MCF 10A (cell line): ENCODE results near the gene MAP2K5. TPM values are rescaled to one million over a fixed set of nuclear protein-coding genes. Genes with fewer than 3 reads are reported as not detected.
"Not testable (repeated sequence)": the region's sequence is repeated elsewhere in the genome, so short reads cannot be mapped to it uniquely, and the experiment has no call there.

Experiments
- BruUV-seq: library from RNA; stranded (reverse); fragments of 400-500 nt; replicated peaks from 2 replicates; lab custom pipeline; 2021; lab: Mats Ljungman, UMichigan
- CTCF ChIA-PET: fragments of 300-600 bp; sonication (Branson Sonifier 250); formaldehyde crosslinking; extraction: SDS; loops from one replicate; lab custom pipeline; 2021; ENCODE audit warnings: antibody characterized with exemption, inconsistent platforms; lab: Yijun Ruan, JAX
- POLR2A ChIA-PET: fragments of 300-600, 350-650 bp; sonication (Branson Sonifier 250); formaldehyde crosslinking; extraction: SDS; loops from one replicate; lab custom pipeline; 2020; ENCODE audit warnings: antibody characterized with exemption, inconsistent platforms; lab: Yijun Ruan, JAX
- DNase-seq: peaks from one replicate; pipeline ENCODE4 v3.0.0-alpha.2; 2018; ENCODE audit not compliant: unreplicated experiment
- H3K27ac Mint-ChIP-seq: one replicate; pipeline ENCODE4 v1.8.0; 2022; ENCODE audit warnings: mild to moderate bottlenecking, low read depth, mixed read lengths; ENCODE audit not compliant: unreplicated experiment
- H3K27me3 Mint-ChIP-seq: one replicate; pipeline ENCODE4 v1.8.0; 2022; ENCODE audit warnings: mixed read lengths; ENCODE audit not compliant: insufficient read depth, unreplicated experiment
- H3K36me3 Mint-ChIP-seq: one replicate; pipeline ENCODE4 v1.8.0; 2022; ENCODE audit warnings: mild to moderate bottlenecking, moderate library complexity, mixed read lengths; ENCODE audit not compliant: insufficient read depth, unreplicated experiment
- H3K4me1 Mint-ChIP-seq: one replicate; pipeline ENCODE4 v1.8.0; 2022; ENCODE audit warnings: mixed read lengths; ENCODE audit not compliant: insufficient read depth, unreplicated experiment
- H3K4me3 Mint-ChIP-seq: one replicate; pipeline ENCODE4 v1.8.0; 2022; ENCODE audit warnings: mild to moderate bottlenecking, moderate library complexity, mixed read lengths; ENCODE audit not compliant: unreplicated experiment
- H3K9me3 Mint-ChIP-seq: one replicate; pipeline ENCODE4 v1.8.0; 2022; ENCODE audit warnings: mixed read lengths; ENCODE audit not compliant: unreplicated experiment
- intact Hi-C: fragments of 100-400 bp; cut with micrococcal nuclease; formaldehyde crosslinking; loops from 2 replicates; pipeline ENCODE4 v1.14.1; 2022
- total RNA-seq: library from RNA; stranded (reverse); gene quantifications from 2 replicates; pipeline ENCODE4 v1.2.3, GENCODE V29; 2022
- TF ChIP-seq, protein P1 (sequence below): fragments of 200-600 bp; IDR thresholded peaks from one replicate; pipeline ENCODE4 v1.8.0; 2022; ENCODE audit warnings: antibody characterized with exemption, mild to moderate bottlenecking; ENCODE audit not compliant: unreplicated experiment

MAP2K5 gene
- total RNA-seq, 1 experiment from 2014 or later: 24.4 TPM

DNA sequence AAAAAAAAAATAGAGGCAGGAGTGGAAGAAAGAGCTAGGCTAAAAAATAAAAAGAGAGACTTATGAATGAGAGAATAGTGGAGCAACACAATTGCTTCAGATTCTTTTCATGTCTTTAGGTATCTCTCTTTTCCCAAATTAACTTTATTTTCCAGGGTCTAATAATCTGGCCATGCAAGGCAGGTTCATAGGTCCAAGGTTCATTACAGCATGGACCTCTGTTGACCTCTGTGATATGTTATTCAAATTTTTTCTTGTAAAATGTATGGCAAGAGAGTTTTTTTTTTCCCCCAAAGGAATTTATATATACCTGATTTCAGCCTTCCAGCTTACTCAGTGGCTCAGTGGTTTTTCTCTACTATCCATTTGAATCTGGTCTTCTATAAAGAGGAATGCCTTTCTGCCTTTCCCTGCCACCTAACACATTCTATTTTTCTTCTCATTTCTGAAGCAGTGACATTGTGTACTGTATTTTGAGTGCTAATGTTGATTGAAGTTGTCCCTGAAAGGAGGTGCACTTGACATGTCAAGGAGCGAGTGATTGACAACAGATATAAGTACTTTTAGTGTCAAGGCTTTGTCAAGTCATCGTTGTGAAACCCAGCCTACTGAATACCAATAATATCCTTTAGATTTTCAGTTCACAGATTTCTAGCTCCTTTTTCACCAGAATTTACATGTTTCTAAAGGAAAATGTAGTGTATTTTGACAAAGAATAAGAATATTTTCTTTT, 118.5 kb downstream of the MAP2K5 start:
- H3K27me3 Mint-ChIP-seq: no peaks in the 10 kb centered on the region
- peaks cover 14% of the 10 kb centered on the region for H3K36me3 Mint-ChIP-seq
- H3K4me3 Mint-ChIP-seq: no peak overlapping the region
- POLR2A ChIA-PET: interaction anchor here (0.6 kb wide), 1 partner anchor 110 kb away, joined by 3 read pairs; no protein-coding TSS in a partner anchor
- intact Hi-C loops: no loop called here
- TF ChIP-seq, protein P1, sequence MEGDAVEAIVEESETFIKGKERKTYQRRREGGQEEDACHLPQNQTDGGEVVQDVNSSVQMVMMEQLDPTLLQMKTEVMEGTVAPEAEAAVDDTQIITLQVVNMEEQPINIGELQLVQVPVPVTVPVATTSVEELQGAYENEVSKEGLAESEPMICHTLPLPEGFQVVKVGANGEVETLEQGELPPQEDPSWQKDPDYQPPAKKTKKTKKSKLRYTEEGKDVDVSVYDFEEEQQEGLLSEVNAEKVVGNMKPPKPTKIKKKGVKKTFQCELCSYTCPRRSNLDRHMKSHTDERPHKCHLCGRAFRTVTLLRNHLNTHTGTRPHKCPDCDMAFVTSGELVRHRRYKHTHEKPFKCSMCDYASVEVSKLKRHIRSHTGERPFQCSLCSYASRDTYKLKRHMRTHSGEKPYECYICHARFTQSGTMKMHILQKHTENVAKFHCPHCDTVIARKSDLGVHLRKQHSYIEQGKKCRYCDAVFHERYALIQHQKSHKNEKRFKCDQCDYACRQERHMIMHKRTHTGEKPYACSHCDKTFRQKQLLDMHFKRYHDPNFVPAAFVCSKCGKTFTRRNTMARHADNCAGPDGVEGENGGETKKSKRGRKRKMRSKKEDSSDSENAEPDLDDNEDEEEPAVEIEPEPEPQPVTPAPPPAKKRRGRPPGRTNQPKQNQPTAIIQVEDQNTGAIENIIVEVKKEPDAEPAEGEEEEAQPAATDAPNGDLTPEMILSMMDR: no peak
- no peaks in the 10 kb centered on the region for H3K9me3 Mint-ChIP-seq
- CTCF ChIA-PET: interaction anchor here (0.6 kb wide), 1 partner anchor 25 kb away, joined by 3 read pairs; no protein-coding TSS in a partner anchor
- H3K27ac Mint-ChIP-seq: no peak overlapping the region
- BruUV-seq: no TSS peak
- DNase-seq: no peak
- no peaks in the 10 kb centered on the region for H3K4me1 Mint-ChIP-seq

DNA sequence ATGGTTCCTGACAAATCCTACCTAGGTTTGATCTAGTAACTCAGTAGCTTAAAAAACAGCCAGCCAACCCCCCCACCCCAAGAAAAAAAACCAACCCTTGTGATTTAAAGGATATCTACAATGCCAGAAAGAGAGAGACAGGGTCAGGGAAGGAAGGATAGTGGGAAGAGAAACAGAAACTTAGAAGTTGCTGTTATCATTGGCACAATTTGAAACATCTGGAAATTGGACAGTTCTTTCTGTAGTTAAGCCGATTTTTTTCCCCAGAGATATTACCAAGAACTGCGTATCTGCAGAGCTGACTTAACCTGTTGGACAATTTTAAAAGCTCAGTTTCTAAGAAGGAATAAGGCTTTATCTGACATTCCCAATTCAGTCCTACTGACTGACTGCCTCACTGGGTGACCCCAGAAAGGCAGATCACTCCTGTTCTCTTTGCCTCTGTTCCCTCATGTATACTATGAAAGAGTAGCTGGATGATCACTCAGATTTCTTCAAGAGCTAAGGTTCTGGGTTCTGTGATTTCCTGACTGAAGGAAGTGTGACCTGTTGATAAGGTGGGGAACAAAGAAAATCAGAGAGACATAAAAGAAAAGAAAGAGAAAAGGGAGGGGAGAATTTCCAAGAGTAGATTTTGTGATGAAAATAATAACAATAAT, 128.3 kb downstream of the MAP2K5 start:
- no TSS peak for BruUV-seq
- Mint-ChIP-seq H3K9me3 (no peaks in the 10 kb centered on the region), H3K4me1 (no peaks in the 10 kb centered on the region), H3K4me3 (no peak overlapping the region), H3K27ac (no peak overlapping the region), H3K27me3 (no peaks in the 10 kb centered on the region), H3K36me3 (peaks cover 6% of the 10 kb centered on the region)
- TF ChIP-seq, protein P1: no peak
- DNase-seq: no peak
- intact Hi-C loops: no loop called here
- ChIA-PET POLR2A (interaction anchor here (0.7 kb wide), 1 partner anchor 52 kb away, joined by 3 read pairs; no protein-coding TSS in a partner anchor), CTCF (interaction anchor here (1.0 kb wide), 1 partner anchor 213 kb away, joined by 3 read pairs; no protein-coding TSS in a partner anchor)

DNA sequence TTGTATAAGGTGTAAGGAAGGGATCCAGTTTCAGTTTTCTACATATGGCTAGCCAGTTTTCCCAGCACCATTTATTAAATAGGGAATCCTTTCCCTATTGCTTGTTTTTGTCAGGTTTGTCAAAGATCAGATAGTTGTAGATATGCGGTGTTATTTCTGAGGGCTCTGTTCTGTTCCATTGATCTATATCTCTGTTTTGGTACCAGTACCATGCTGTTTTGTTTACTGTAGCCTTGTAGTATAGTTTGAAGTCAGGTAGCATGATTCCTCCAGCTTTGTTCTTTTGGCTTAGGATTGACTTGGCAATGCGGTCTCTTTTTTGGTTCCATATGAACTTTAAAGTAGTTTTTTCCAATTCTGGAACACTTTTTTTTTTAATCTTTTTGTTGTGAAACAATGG, 130.3 kb downstream of the MAP2K5 start:
- BruUV-seq, H3K9me3 Mint-ChIP-seq: not testable (repeated sequence)

DNA sequence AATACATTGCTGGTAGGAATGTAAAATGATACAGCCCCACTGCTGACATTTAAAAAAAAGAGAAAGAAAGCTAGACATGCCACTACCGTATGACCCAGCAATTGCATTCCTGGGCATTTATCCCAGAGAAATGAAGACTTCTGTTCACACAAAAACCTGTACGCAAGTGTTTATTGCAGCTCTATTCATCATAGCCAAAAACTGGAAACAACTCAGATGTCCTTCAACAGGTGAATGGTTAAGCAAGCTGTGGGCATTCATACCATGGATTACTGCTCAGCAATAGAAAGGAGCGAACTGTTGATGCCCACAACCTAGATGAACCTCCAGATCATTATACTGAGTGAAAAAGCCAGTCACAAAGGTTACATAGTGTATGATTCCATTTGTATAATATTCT, 132.5 kb downstream of the MAP2K5 start:
- Mint-ChIP-seq H3K36me3 (peaks cover 6% of the 10 kb centered on the region), H3K4me1 (no peaks in the 10 kb centered on the region), H3K27me3 (no peaks in the 10 kb centered on the region), H3K4me3 (no peak overlapping the region), H3K27ac (no peak overlapping the region), H3K9me3 (no peaks in the 10 kb centered on the region)
- CTCF ChIA-PET: no interaction called here
- POLR2A ChIA-PET: no interaction called here
- DNase-seq: no peak
- TF ChIP-seq, protein P1: no peak
- intact Hi-C loops: no loop called here
- BruUV-seq: no TSS peak

More for the DNA sequence above, 130.3 kb downstream of the MAP2K5 start:
- H3K4me3 Mint-ChIP-seq, H3K27ac Mint-ChIP-seq, CTCF ChIA-PET, intact Hi-C loops, H3K36me3 Mint-ChIP-seq, H3K27me3 Mint-ChIP-seq, DNase-seq, POLR2A ChIA-PET, H3K4me1 Mint-ChIP-seq: not testable (repeated sequence)
